GM12872 (cell line): ENCODE data around the gene TMEM223.

Experiments used
- TF ChIP-seq, protein P1 (sequence below): IDR thresholded peaks from 3 replicates; pipeline ENCODE4 v1.5.1; 2011; ENCODE audit warnings: low read depth, mild to moderate bottlenecking, low read length, moderate library complexity; ENCODE audit not compliant: insufficient read depth

Gene TMEM223

DNA sequence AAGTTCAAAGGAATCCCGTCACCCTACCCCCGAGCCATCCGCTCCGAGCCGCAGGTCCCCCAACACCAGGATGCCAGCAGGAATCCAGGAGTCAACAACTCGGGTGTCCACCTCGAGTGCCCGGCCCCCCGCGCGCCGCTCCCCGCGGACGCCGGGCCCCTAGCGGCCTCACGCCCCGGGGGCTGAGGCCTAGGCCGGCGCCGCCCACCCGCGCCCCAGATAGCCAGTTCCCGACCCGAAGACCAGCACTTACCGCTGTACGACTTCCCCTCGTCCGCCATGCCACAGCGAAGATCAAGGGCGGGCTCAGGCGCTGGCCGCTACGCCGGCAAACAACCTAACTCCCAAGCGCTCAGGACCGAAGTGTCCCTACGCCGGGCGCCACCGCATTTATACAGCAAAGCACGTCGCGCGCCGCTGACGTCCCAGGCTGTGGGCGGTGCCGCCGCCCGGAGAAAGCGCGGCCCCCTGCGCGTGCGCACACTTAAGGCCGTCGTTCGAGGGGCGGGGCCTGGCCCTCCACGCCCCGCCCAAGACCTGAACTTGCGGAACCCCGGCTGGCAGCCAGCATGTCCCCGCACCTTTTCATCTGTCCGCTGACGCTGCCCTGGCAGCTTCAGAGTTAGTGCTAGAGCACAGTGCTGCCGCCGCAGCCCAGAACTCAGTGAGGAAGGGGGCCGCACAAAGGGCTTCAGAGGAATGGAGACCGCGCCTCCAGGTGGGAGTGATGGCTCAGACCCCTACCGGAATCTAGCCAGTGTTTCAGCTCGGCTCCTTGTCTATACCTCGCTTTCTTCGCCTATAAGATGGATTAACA lies 13.5 kb upstream of the TMEM223 start, which contains the start of gene NXF1:
NXF1 (minus strand) TSS at position 365 of the 817 bp plus-strand sequence; CDS start at position 281, 84 bp downstream.
- TF ChIP-seq, protein P1, sequence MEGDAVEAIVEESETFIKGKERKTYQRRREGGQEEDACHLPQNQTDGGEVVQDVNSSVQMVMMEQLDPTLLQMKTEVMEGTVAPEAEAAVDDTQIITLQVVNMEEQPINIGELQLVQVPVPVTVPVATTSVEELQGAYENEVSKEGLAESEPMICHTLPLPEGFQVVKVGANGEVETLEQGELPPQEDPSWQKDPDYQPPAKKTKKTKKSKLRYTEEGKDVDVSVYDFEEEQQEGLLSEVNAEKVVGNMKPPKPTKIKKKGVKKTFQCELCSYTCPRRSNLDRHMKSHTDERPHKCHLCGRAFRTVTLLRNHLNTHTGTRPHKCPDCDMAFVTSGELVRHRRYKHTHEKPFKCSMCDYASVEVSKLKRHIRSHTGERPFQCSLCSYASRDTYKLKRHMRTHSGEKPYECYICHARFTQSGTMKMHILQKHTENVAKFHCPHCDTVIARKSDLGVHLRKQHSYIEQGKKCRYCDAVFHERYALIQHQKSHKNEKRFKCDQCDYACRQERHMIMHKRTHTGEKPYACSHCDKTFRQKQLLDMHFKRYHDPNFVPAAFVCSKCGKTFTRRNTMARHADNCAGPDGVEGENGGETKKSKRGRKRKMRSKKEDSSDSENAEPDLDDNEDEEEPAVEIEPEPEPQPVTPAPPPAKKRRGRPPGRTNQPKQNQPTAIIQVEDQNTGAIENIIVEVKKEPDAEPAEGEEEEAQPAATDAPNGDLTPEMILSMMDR, result peak; percentile 32; the same call in 1 of the 3 replicates

DNA sequence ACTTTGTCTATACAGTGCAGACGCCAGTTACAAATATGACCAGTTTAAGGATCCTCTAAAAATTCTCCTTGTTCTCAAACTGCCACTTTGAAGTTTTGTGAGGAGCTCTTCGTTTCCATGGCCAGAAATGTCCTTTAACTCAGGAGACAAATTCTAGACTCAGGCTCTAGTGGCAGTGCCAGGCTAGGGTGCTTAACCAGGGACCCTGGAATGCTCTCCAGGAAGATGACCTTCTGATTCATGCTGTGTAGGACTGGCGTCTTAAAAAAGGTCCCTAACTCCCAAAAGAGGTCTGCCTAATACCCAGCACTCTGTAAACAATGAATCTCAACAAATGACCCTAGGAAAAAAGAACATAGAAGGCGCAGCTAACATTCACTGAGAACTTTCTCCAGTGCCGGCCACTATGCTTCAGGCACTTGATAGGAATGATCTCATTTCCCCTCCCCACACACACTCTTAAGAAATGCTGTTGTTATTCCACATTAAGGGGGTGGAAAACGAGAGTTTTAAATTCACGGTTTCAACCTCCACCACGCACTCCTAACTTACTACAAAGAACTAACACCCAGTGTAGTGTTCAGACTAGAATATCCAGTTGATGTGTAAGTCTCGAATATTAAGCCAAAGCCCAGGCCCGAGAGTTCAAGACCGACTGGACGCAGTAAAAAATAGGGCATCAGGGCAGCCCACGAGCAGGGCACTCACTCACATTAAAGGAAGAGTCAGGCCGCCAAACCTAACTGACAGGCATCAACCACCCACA lies 12.7 kb upstream of the TMEM223 start:
- TF ChIP-seq, protein P1, result no peak

DNA sequence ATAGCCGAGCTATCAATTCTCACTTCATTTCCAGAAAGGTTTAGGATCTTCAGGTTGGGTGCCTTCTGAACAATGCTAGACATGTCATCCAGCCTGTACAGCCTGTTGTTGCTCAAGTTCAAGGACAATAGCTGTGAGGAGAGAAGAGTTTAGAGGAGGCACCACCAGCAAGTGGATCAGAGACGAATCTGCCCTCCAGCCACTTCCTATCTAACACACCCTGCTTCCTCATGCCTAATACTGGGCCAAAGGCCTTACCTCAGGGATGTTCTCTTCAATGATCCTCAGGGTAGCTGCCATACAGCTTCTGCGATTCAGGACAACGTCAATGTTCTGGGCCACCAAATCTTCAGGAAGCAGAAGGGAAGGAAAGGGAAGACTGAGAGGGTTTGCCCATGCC lies 9.3 kb upstream of the TMEM223 start:
- TF ChIP-seq, protein P1, result no peak

DNA sequence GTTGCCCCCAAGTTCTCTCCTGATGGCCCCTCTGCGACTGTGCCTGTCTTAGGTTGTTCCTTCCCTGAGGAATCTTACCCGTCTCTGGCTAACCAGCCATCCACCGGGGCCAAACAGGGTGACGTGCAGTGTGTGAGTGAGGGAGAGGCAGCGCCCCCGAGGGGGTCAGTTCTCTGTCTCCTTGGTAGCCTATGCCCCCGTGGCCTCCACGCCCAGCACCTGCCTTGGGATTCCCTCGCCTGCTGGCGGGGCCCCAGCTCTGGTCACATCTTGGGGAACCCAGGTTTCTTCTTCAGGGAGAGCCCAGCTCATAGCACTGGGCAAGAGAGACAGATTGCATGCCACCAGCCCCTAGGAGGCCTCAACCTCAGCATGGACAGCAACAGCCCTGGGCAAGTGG lies 7.7 kb upstream of the TMEM223 start:
- TF ChIP-seq, protein P1, result no peak

DNA sequence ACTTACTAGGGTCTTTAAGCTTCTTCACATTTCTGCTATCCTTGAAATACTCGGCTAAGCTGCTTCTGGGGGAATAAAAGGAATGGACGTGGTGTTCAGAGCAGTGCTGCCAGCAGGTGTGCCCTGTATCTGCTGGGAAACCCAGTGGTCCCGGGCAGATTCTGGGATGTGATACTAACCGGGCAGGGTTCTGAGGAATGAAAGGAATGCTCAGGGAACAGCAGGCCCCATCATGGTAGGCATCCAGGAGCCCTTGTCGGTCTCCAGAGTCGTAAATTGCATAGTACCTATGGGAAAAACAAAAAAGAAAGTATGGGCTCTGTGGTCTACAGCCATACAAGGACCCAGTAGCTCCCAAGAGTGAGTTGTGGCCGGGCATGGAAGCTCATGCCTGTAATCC lies 4.5 kb upstream of the TMEM223 start:
- TF ChIP-seq, protein P1, result no peak

DNA sequence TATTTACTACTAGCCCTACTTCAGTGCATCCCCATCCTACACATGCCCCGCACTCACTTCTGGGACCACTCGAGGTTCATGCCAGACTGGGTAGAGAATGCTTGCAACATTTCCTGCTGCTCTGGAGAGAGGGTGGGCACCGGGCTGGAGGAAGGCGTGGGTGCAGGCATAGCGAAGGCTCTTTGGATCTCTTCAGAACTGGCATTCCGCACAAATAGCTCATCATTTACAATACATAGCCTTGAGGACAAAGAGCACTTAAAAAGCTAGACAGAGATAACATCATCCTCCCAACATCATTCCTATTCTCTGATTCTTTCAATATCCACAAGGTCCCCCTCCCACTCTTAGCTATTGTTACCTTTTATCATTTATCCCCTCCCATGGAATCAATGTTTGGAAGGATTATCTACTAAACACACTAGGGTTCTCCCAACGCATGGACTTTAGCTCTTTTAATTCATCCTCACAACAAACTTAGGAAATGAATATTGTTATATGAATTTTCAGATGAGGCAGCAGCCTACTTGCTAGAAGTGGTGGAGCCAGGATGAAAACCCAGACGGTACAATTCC lies 2.5 kb upstream of the TMEM223 start:
- TF ChIP-seq, protein P1, result no peak

DNA sequence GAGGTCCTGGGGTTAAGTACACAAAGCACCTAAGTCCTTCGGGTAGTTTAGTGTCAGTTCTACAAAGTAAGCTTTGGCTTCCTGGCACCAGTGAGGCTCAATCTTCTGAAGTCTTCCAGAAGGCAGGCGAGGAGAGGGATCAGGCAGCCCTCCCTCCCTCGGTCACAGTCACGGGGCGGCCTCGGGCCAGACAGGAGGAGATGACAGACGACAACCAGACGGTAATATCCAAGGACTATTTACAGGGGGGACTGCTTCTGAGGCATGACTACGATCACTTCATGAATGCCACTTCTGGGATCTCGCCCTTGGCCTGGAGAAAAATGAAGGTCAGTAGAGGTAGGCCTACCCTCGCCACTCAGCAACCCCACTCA lies 383 bp upstream of the TMEM223 start:
- TF ChIP-seq, protein P1, result no peak
